Measurements from ENCODE around the gene OR4D10. TPM values are rescaled to one million over a fixed set of nuclear protein-coding genes. Genes with fewer than 3 reads are reported as not detected.

OR4D10 gene
- total RNA-seq, 6 donors from 2014 or later: not detected

DNA sequence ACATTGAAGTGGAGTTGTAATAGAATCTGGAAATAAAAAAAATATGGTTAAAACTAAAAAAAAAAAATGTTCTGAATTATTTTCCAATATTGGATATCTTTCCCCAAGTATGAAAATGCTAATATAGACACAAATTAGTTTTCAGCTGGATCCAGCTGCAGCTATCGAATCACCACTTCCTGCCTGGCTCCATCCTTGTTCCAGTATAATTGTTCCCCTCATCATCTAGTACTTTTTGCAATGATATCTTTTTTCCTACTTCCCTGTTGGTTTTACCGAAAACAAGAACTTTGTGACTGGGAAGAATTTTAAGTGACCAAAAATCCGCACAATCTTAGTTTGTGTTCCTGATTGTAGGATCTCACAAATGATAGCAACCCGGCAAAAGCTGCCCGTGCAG lies 47.6 kb downstream of the OR4D10 start:
- Histone ChIP-seq H3K4me1 (no peaks in the 10 kb centered on the region), H3K9me3 (no peaks in the 10 kb centered on the region), H3K4me3 (no peak overlapping the region), H3K27me3 (no peaks in the 10 kb centered on the region), H3K27ac (no peak overlapping the region), H3K36me3 (no peaks in the 10 kb centered on the region)
- WGBS, 2 donors: 77 to 86% methylated on average over 5 of the region's 5 CpGs
- DNase-seq: no peak
- ATAC-seq (ENCODE audit: low FRiP score in 2 of 2): no peak
- TF ChIP-seq, protein P1, sequence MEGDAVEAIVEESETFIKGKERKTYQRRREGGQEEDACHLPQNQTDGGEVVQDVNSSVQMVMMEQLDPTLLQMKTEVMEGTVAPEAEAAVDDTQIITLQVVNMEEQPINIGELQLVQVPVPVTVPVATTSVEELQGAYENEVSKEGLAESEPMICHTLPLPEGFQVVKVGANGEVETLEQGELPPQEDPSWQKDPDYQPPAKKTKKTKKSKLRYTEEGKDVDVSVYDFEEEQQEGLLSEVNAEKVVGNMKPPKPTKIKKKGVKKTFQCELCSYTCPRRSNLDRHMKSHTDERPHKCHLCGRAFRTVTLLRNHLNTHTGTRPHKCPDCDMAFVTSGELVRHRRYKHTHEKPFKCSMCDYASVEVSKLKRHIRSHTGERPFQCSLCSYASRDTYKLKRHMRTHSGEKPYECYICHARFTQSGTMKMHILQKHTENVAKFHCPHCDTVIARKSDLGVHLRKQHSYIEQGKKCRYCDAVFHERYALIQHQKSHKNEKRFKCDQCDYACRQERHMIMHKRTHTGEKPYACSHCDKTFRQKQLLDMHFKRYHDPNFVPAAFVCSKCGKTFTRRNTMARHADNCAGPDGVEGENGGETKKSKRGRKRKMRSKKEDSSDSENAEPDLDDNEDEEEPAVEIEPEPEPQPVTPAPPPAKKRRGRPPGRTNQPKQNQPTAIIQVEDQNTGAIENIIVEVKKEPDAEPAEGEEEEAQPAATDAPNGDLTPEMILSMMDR (IDR thresholded peaks at IDR 0.05): no peak
- TF ChIP-seq EP300 (IDR thresholded peaks at IDR 0.05) (no peak), POLR2A (IDR thresholded peaks at IDR 0.05) (no peak), POLR2AphosphoS5 (IDR thresholded peaks at IDR 0.05) (no peak)

DNA sequence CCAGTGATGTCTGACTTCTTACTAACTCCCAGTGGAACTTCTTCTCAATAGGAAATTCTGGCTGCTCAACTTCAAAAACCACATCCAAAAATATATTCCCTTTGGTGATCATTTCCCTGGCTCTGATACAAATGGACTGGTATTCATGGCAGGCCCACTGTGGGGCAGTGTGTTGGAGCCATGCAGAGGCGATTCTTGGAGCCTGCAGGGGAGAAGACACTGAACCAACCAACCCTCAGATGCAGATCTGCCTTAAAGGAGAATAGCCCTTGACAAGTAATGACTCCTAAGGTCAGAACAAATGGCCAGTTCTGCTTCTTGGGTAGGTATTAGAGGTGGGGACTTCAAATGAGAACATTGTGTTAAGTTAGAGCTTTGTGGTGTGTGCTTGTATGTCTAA lies 50.4 kb downstream of the OR4D10 start:
- no peak for TF ChIP-seq EP300 (IDR thresholded peaks at IDR 0.05)
- no peak for TF ChIP-seq POLR2A (IDR thresholded peaks at IDR 0.05)
- TF ChIP-seq POLR2AphosphoS5 (IDR thresholded peaks at IDR 0.05): no peak
- TF ChIP-seq, protein P1 (IDR thresholded peaks at IDR 0.05): no peak
- Histone ChIP-seq H3K27ac (no peak overlapping the region), H3K9me3 (no peaks in the 10 kb centered on the region), H3K36me3 (no peaks in the 10 kb centered on the region), H3K27me3 (no peaks in the 10 kb centered on the region), H3K4me1 (no peaks in the 10 kb centered on the region), H3K4me3 (no peak overlapping the region)
- ATAC-seq (ENCODE audit: low FRiP score in 2 of 2): peak in 1 of 2 donors; percentile 34
- no peak for DNase-seq
- 25 to 50% methylated on average over 1 of the region's 1 CpG for WGBS, 2 donors

DNA sequence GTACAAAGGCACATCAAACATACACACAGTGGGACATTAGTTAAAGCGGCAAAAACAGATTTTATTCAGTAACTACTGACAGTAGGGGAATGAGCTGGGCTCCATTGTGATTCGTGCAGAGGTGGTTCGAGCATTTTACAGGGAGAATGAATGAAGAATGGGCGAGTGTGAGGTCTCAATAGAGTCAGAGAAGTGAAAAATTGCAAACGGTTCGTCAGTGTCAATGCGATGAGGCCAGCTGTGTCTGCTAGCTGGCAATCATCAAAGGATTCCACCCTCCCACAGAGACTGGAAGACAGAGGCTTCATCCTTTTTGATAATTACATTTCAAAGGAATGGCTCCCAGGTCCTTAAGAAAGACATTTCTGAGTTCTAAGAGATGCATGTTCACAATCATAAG lies 55.6 kb downstream of the OR4D10 start:
- Histone ChIP-seq H3K27me3 (no peaks in the 10 kb centered on the region), H3K4me3 (no peak overlapping the region), H3K4me1 (no peaks in the 10 kb centered on the region), H3K27ac (no peak overlapping the region), H3K36me3 (no peaks in the 10 kb centered on the region), H3K9me3 (no peaks in the 10 kb centered on the region)
- 67 to 72% methylated on average over 7 of the region's 7 CpGs for WGBS, 2 donors
- ATAC-seq (ENCODE audit: low FRiP score in 2 of 2) (no peak), DNase-seq (no peak)
- no peak for TF ChIP-seq EP300 (IDR thresholded peaks at IDR 0.05)

Other genes with a start within 250 kb of the OR4D10 start
- not detected for gene OR5AN1, start 114.4 kb upstream of the OR4D10 start, total RNA-seq
- not detected for gene OR5A2, start 46.9 kb upstream of the OR4D10 start, total RNA-seq
- gene OR5A1, start 36.8 kb upstream of the OR4D10 start, total RNA-seq: not detected
- gene OR4D6, start 16.4 kb upstream of the OR4D10 start, total RNA-seq: not detected
- not detected for gene OR4D11, start 30.3 kb downstream of the OR4D10 start, total RNA-seq
- not detected for gene OR4D9, start 38.2 kb downstream of the OR4D10 start, total RNA-seq
- gene OSBP, start 142.5 kb downstream of the OR4D10 start, total RNA-seq: 10 to 100 TPM; 24.4 to 52.6 (median 35.0) TPM
- 10 to 100 TPM; 13.4 to 34.5 (median 23.7) TPM for gene PATL1, start 195.7 kb downstream of the OR4D10 start, total RNA-seq
- not detected for gene OR10V1, start 240.5 kb downstream of the OR4D10 start, total RNA-seq